ENCODE measurements around the gene TEX36.
"Not testable (repeated sequence)": the region's sequence is repeated elsewhere in the genome, so short reads cannot be mapped to it uniquely, and the experiment has no call there.

Gene TEX36

GRCh38 chr10:125683063-125683462 lies at the start of gene TEX36:
Gene TEX36 (minus strand): TSS chr10:125683163. CDS start chr10:125682989, 174 bp downstream.
- Mint-ChIP-seq H3K4me3 (no peak within 1 kb of the TSS), H3K4me1 (ENCODE audit: low read depth) (no peaks in the 10 kb centered on the region), H3K9me3 (peaks cover 14% of the 10 kb centered on the region), H3K27ac (no peak within 1 kb of the TSS), H3K36me3 (ENCODE audit: low read depth) (no peaks in the 10 kb centered on the region), H3K27me3 (peaks cover 4% of the 10 kb centered on the region)
- intact Hi-C loops (cut with micrococcal nuclease) = no loop called here

- Mint-ChIP-seq H3K9me3 (no peaks in the 10 kb centered on the region), H3K4me3 (no peak overlapping the region), H3K36me3 (ENCODE audit: low read depth) (peaks cover 97% of the 10 kb centered on the region), H3K4me1 (ENCODE audit: low read depth) (peaks cover 5% of the 10 kb centered on the region), H3K27me3 (no peaks in the 10 kb centered on the region), H3K27ac (no peak overlapping the region)
- intact Hi-C loops (cut with micrococcal nuclease) = loop anchor here (5.0 kb wide), 1 partner anchor 100 kb away; no protein-coding TSS in a partner anchor
Measured at GRCh38 chr10:125727436-125727835, 44.5 kb upstream of the TEX36 start.

- Mint-ChIP-seq H3K27ac (no peak overlapping the region), H3K36me3 (ENCODE audit: low read depth) (peaks cover 97% of the 10 kb centered on the region), H3K4me1 (ENCODE audit: low read depth) (peaks cover 5% of the 10 kb centered on the region), H3K27me3 (no peaks in the 10 kb centered on the region), H3K4me3 (no peak overlapping the region), H3K9me3 (no peaks in the 10 kb centered on the region)
- intact Hi-C loops (cut with micrococcal nuclease) = loop anchor here (5.0 kb wide), 1 partner anchor 100 kb away; no protein-coding TSS in a partner anchor
Measured at GRCh38 chr10:125726914-125727313, 44.0 kb upstream of the TEX36 start.

GRCh38 chr10:125722811-125723210 lies 39.8 kb upstream of the TEX36 start:
- Mint-ChIP-seq H3K4me3 (no peak overlapping the region), H3K27me3 (no peaks in the 10 kb centered on the region), H3K4me1 (ENCODE audit: low read depth) (peaks cover 5% of the 10 kb centered on the region), H3K9me3 (no peaks in the 10 kb centered on the region), H3K36me3 (ENCODE audit: low read depth) (peaks cover 80% of the 10 kb centered on the region), H3K27ac (no peak overlapping the region)
- intact Hi-C loops (cut with micrococcal nuclease) = no loop called here

- Mint-ChIP-seq H3K9me3 (no peaks in the 10 kb centered on the region), H3K27me3 (no peaks in the 10 kb centered on the region), H3K27ac (no peak overlapping the region), H3K36me3 (ENCODE audit: low read depth) (peaks cover 63% of the 10 kb centered on the region), H3K4me3 (no peak overlapping the region), H3K4me1 (ENCODE audit: low read depth) (peaks cover 5% of the 10 kb centered on the region)
- intact Hi-C loops (cut with micrococcal nuclease) = loop anchor here (2.0 kb wide), 1 partner anchor 562 kb away; no protein-coding TSS in a partner anchor
Measured at GRCh38 chr10:125721035-125721434, 38.1 kb upstream of the TEX36 start.

- intact Hi-C loops (cut with micrococcal nuclease) = loop anchor here (2.0 kb wide), 1 partner anchor 561 kb away; no protein-coding TSS in a partner anchor
Measured at GRCh38 chr10:125720002-125720382, 37.0 kb upstream of the TEX36 start.

GRCh38 chr10:125719173-125720001 lies 36.4 kb upstream of the TEX36 start, which contains the start of gene EDRF1:
Gene EDRF1 (plus strand): TSS chr10:125719709. CDS start chr10:125719808, 99 bp downstream.
- intact Hi-C loops (cut with micrococcal nuclease) = loop anchor here (2.0 to 5.0 kb wide), 2 partner anchors 178 to 561 kb away; partner anchors contain the start of gene FANK1
- Mint-ChIP-seq H3K27ac (peak within 1 kb of the TSS; percentile 89), H3K36me3 (ENCODE audit: low read depth) (peaks cover 46% of the 10 kb centered on the region), H3K4me3 (peak within 1 kb of the TSS; percentile 90), H3K4me1 (ENCODE audit: low read depth) (peaks cover 5% of the 10 kb centered on the region), H3K9me3 (peaks cover 3% of the 10 kb centered on the region), H3K27me3 (no peaks in the 10 kb centered on the region)

More at GRCh38 chr10:125720002-125720382, 37.0 kb upstream of the TEX36 start:
- H3K4me1 Mint-ChIP-seq (ENCODE audit: low read depth) = peaks cover 5% of the 10 kb centered on the region
- H3K36me3 Mint-ChIP-seq (ENCODE audit: low read depth) = peaks cover 52% of the 10 kb centered on the region
- no peaks in the 10 kb centered on the region for H3K27me3 Mint-ChIP-seq
- H3K27ac Mint-ChIP-seq = peak overlapping the region; percentile 89
- peak overlapping the region; percentile 90 for H3K4me3 Mint-ChIP-seq
- H3K9me3 Mint-ChIP-seq = no peaks in the 10 kb centered on the region

GRCh38 chr10:125714728-125715127 lies 31.8 kb upstream of the TEX36 start:
- H3K4me1 Mint-ChIP-seq (ENCODE audit: low read depth); H3K27ac Mint-ChIP-seq; H3K36me3 Mint-ChIP-seq (ENCODE audit: low read depth); H3K27me3 Mint-ChIP-seq; H3K4me3 Mint-ChIP-seq: not testable (repeated sequence)
- intact Hi-C loops (cut with micrococcal nuclease) = loop anchor here (5.0 kb wide), 1 partner anchor 183 kb away; the partner anchor contains the start of gene FANK1
- peaks cover 37% of the 10 kb centered on the region for H3K9me3 Mint-ChIP-seq

GRCh38 chr10:125711110-125711750 lies 28.3 kb upstream of the TEX36 start:
- intact Hi-C loops (cut with micrococcal nuclease) = no loop called here
- H3K36me3 Mint-ChIP-seq (ENCODE audit: low read depth) = no peaks in the 10 kb centered on the region
- no peak overlapping the region for H3K4me3 Mint-ChIP-seq
- peaks cover 5% of the 10 kb centered on the region for H3K27me3 Mint-ChIP-seq
- peaks cover 37% of the 10 kb centered on the region for H3K9me3 Mint-ChIP-seq
- H3K4me1 Mint-ChIP-seq (ENCODE audit: low read depth) = no peaks in the 10 kb centered on the region
- no peak overlapping the region for H3K27ac Mint-ChIP-seq

GRCh38 chr10:125709553-125710474 lies 26.9 kb upstream of the TEX36 start:
- intact Hi-C loops (cut with micrococcal nuclease) = no loop called here
- H3K27ac Mint-ChIP-seq = no peak overlapping the region
- peaks cover 37% of the 10 kb centered on the region for H3K9me3 Mint-ChIP-seq
- H3K27me3 Mint-ChIP-seq = peaks cover 5% of the 10 kb centered on the region
- H3K4me1 Mint-ChIP-seq (ENCODE audit: low read depth) = no peaks in the 10 kb centered on the region
- H3K4me3 Mint-ChIP-seq = no peak overlapping the region
- no peaks in the 10 kb centered on the region for H3K36me3 Mint-ChIP-seq (ENCODE audit: low read depth)

- no peaks in the 10 kb centered on the region for H3K36me3 Mint-ChIP-seq (ENCODE audit: low read depth)
- peaks cover 5% of the 10 kb centered on the region for H3K27me3 Mint-ChIP-seq
- no peak overlapping the region for H3K4me3 Mint-ChIP-seq
- H3K4me1 Mint-ChIP-seq (ENCODE audit: low read depth) = no peaks in the 10 kb centered on the region
- intact Hi-C loops (cut with micrococcal nuclease) = no loop called here
- H3K27ac Mint-ChIP-seq = no peak overlapping the region
- peaks cover 31% of the 10 kb centered on the region for H3K9me3 Mint-ChIP-seq
Measured at GRCh38 chr10:125708971-125709503, 26.1 kb upstream of the TEX36 start.

- Mint-ChIP-seq H3K4me3 (no peak overlapping the region), H3K4me1 (ENCODE audit: low read depth) (no peaks in the 10 kb centered on the region), H3K27me3 (peaks cover 3% of the 10 kb centered on the region), H3K27ac (no peak overlapping the region), H3K36me3 (ENCODE audit: low read depth) (no peaks in the 10 kb centered on the region), H3K9me3 (peaks cover 23% of the 10 kb centered on the region)
- intact Hi-C loops (cut with micrococcal nuclease) = no loop called here
Measured at GRCh38 chr10:125707541-125708468, 24.8 kb upstream of the TEX36 start.
